BJ (cell line): Measurements from ENCODE around the gene AIP. TPM values are rescaled to one million over a fixed set of nuclear protein-coding genes. Genes with fewer than 3 reads are reported as not detected.

Experiments used
- CTCF ChIA-PET: fragments of 350-600 bp; formaldehyde crosslinking; extraction: SDS; loops from one replicate; lab custom pipeline; 2021; ENCODE audit warnings: antibody characterized with exemption, inconsistent platforms; lab: Yijun Ruan, JAX
- POLR2A ChIA-PET: fragments of 300-600 bp; sonication (Branson Sonifier 250); formaldehyde crosslinking; extraction: SDS; loops from one replicate; lab custom pipeline; 2021; ENCODE audit warnings: antibody characterized with exemption; lab: Charles Lee
- DNase-seq: peaks from one replicate; pipeline ENCODE4 v3.0.0-alpha.2; 2011; ENCODE audit warnings: low read depth
- H3K27me3 ChIP-seq: 2 replicates; pipeline ENCODE4 v1.6.0; 2011; ENCODE audit warnings: low read length; ENCODE audit not compliant: control insufficient read depth, insufficient read depth
- H3K36me3 ChIP-seq: 2 replicates; pipeline ENCODE4 v1.5.1; 2011; ENCODE audit warnings: low read length; ENCODE audit not compliant: control insufficient read depth, insufficient read depth
- H3K4me3 ChIP-seq: 2 replicates; pipeline ENCODE4 v1.5.1; 2011; ENCODE audit warnings: low read depth, mild to moderate bottlenecking, control low read depth, low read length
- CTCF ChIP-seq: IDR thresholded peaks from 2 replicates; pipeline ENCODE4 v1.5.1; 2011; ENCODE audit warnings: low read depth, mild to moderate bottlenecking, control low read depth, inconsistent platforms, low read length, moderate library complexity; ENCODE audit not compliant: insufficient read depth
- polyA plus RNA-seq: library from polyadenylated mRNA; depleted of rRNA; stranded (reverse); fragments of >200 nt; gene quantifications from 2 replicates; pipeline ENCODE4 v1.2.3, GENCODE V29; 2011

AIP gene
- polyA plus RNA-seq, 1 experiment: 133 TPM

- no peak for DNase-seq
- TF ChIP-seq CTCF: no peak
- Histone ChIP-seq H3K27me3 (no peaks in the 10 kb centered on the region), H3K36me3 (peaks cover 32% of the 10 kb centered on the region), H3K4me3 (no peak overlapping the region)
- ChIA-PET CTCF (interaction anchor here (1.1 kb wide), 1 partner anchor 56 kb away, joined by 3 read pairs; no protein-coding TSS in a partner anchor), POLR2A (no interaction called here)
Measured at GRCh38 chr11:67438158-67438902, 44.5 kb upstream of the AIP start.

GRCh38 chr11:67439321-67440228, 43.3 kb upstream of the AIP start:
- peak; percentile 30 for TF ChIP-seq CTCF
- POLR2A ChIA-PET: no interaction called here
- no peak for DNase-seq
- Histone ChIP-seq H3K36me3 (peaks cover 23% of the 10 kb centered on the region), H3K4me3 (no peak overlapping the region), H3K27me3 (no peaks in the 10 kb centered on the region)
- CTCF ChIA-PET: interaction anchor here (0.7 kb wide), 1 partner anchor 82 kb away, joined by 3 read pairs; no protein-coding TSS in a partner anchor

- DNase-seq: no peak
- POLR2A ChIA-PET: no interaction called here
- no peak for TF ChIP-seq CTCF
- Histone ChIP-seq H3K27me3 (no peaks in the 10 kb centered on the region), H3K4me3 (no peak overlapping the region), H3K36me3 (peaks cover 22% of the 10 kb centered on the region)
- CTCF ChIA-PET: interaction anchor here (0.7 kb wide), 1 partner anchor 83 kb away, joined by 3 read pairs; no protein-coding TSS in a partner anchor
Measured at GRCh38 chr11:67440229-67441097, 42.4 kb upstream of the AIP start.

GRCh38 chr11:67441098-67441563, 41.7 kb upstream of the AIP start:
- Histone ChIP-seq H3K4me3 (no peak overlapping the region), H3K27me3 (no peaks in the 10 kb centered on the region), H3K36me3 (peaks cover 19% of the 10 kb centered on the region)
- TF ChIP-seq CTCF: no peak
- CTCF ChIA-PET: no interaction called here
- no peak for DNase-seq
- POLR2A ChIA-PET: no interaction called here
